Neural progenitor cell (in vitro differentiated cells): ENCODE results near the gene TEX9. TPM values are rescaled to one million over a fixed set of nuclear protein-coding genes. Genes with fewer than 3 reads are reported as not detected.

ENCODE experiments used
- DNase-seq: peaks from one replicate; pipeline ENCODE4 v3.0.0-alpha.2; 2016; ENCODE audit warnings: low spot score
- H2AFZ ChIP-seq: fragments of 200-600 bp; sonication (generic); replicated peaks from 2 replicates; pipeline ENCODE4 v1.6.1; 2016; ENCODE audit warnings: antibody characterized with exemption
- H3F3A ChIP-seq: fragments of 200-600 bp; sonication (generic); 2 replicates; pipeline ENCODE4 v1.6.1; 2016; ENCODE audit warnings: antibody characterized with exemption, low read depth
- H3K27ac ChIP-seq: fragments of 200-600 bp; sonication (generic); 2 replicates; pipeline ENCODE4 v1.5.1; 2016; ENCODE audit warnings: mild to moderate bottlenecking
- H3K27me3 ChIP-seq: fragments of 200-600 bp; sonication (generic); 2 replicates; pipeline ENCODE4 v1.6.1; 2016; ENCODE audit warnings: mild to moderate bottlenecking, moderate library complexity
- H3K36me3 ChIP-seq: fragments of 200-600 bp; sonication (generic); 2 replicates; pipeline ENCODE4 v1.5.1; 2016
- H3K4me1 ChIP-seq: fragments of 200-600 bp; sonication (generic); 2 replicates; pipeline ENCODE4 v1.6.1; 2016; ENCODE audit warnings: mixed run types
- H3K4me2 ChIP-seq: fragments of 200-600 bp; sonication (generic); 2 replicates; pipeline ENCODE4 v1.6.1; 2016
- H3K4me3 ChIP-seq: fragments of 200-600 bp; sonication (generic); 2 replicates; pipeline ENCODE4 v1.5.1; 2016
- H3K79me2 ChIP-seq: fragments of 200-600 bp; sonication (generic); 2 replicates; pipeline ENCODE4 v1.6.1; 2016; ENCODE audit warnings: low read depth
- H3K9ac ChIP-seq: fragments of 200-600 bp; sonication (generic); 2 replicates; pipeline ENCODE4 v1.6.1; 2016
- H3K9me3 ChIP-seq: fragments of 200-600 bp; sonication (generic); 2 replicates; pipeline ENCODE4 v1.5.1; 2016; ENCODE audit warnings: low read depth
- H4K20me1 ChIP-seq: fragments of 200-600 bp; sonication (generic); 2 replicates; pipeline ENCODE4 v1.6.1; 2016; ENCODE audit warnings: low read depth
- H3K27ac Mint-ChIP-seq: 3 replicates; pipeline ENCODE4 v1.8.0; 2021; ENCODE audit warnings: mixed read lengths
- H3K27me3 Mint-ChIP-seq: 2 replicates; pipeline ENCODE4 v1.8.0; 2022; ENCODE audit warnings: low read depth, mild to moderate bottlenecking, inconsistent platforms, moderate library complexity, mixed read lengths; ENCODE audit not compliant: insufficient read depth
- H3K36me3 Mint-ChIP-seq: 3 replicates; pipeline ENCODE4 v1.8.0; 2021; ENCODE audit warnings: mixed read lengths
- H3K4me1 Mint-ChIP-seq: 3 replicates; pipeline ENCODE4 v1.8.0; 2021; ENCODE audit warnings: mixed read lengths
- H3K4me3 Mint-ChIP-seq: 3 replicates; pipeline ENCODE4 v1.8.0; 2021; ENCODE audit warnings: mild to moderate bottlenecking, moderate library complexity, mixed read lengths
- H3K9me3 Mint-ChIP-seq: 3 replicates; pipeline ENCODE4 v1.8.0; 2020; ENCODE audit warnings: mixed read lengths
- CTCF ChIP-seq: fragments of 200-600 bp; sonication (generic); IDR thresholded peaks from 2 replicates; pipeline ENCODE4 v1.5.1; 2017; ENCODE audit warnings: antibody characterized with exemption, mild to moderate bottlenecking
- EZH2 ChIP-seq: fragments of 200-600 bp; sonication (generic); IDR thresholded peaks from 2 replicates; pipeline ENCODE4 v1.6.1; 2017; ENCODE audit warnings: antibody characterized with exemption, mild to moderate bottlenecking, moderate library complexity
- EZH2phosphoT487 ChIP-seq: fragments of 200-600 bp; sonication (generic); IDR thresholded peaks from 2 replicates; pipeline ENCODE4 v1.6.1; 2017; ENCODE audit warnings: antibody characterized with exemption
- total RNA-seq: library from RNA; depleted of rRNA; stranded (reverse); fragments of >200 nt; gene quantifications from 2 replicates; pipeline ENCODE4 v1.2.3, GENCODE V29; 2015; ENCODE audit warnings: low replicate concordance

Gene TEX9
- total RNA-seq, 1 donor from 2014 or later = 8.1 TPM

- H3K27me3 ChIP-seq = no peaks in the 10 kb centered on the region
- H3K4me3 ChIP-seq = no peak overlapping the region
- no peaks in the 10 kb centered on the region for H3K4me1 Mint-ChIP-seq
- H3K4me2 ChIP-seq = no peak overlapping the region
- H3K36me3 Mint-ChIP-seq = no peaks in the 10 kb centered on the region
- DNase-seq = no peak
- H3K4me1 ChIP-seq = no peaks in the 10 kb centered on the region
- H3K27me3 Mint-ChIP-seq = peaks cover 2% of the 10 kb centered on the region
- no peak overlapping the region for H2AFZ ChIP-seq
- H3K79me2 ChIP-seq = no peaks in the 10 kb centered on the region
- peaks cover 5% of the 10 kb centered on the region for H3K9me3 Mint-ChIP-seq
- no peaks in the 10 kb centered on the region for H3K9me3 ChIP-seq
- no peaks in the 10 kb centered on the region for H3F3A ChIP-seq
- H3K9ac ChIP-seq = no peak overlapping the region
- H4K20me1 ChIP-seq = no peaks in the 10 kb centered on the region
- H3K4me3 Mint-ChIP-seq = no peak overlapping the region
- no peak for TF ChIP-seq EZH2
- no peaks in the 10 kb centered on the region for H3K36me3 ChIP-seq
- H3K27ac Mint-ChIP-seq = no peak overlapping the region
- no peak overlapping the region for H3K27ac ChIP-seq
Observed at GRCh38 chr15:56327721-56328502, 37.3 kb upstream of the TEX9 start.

DNA sequence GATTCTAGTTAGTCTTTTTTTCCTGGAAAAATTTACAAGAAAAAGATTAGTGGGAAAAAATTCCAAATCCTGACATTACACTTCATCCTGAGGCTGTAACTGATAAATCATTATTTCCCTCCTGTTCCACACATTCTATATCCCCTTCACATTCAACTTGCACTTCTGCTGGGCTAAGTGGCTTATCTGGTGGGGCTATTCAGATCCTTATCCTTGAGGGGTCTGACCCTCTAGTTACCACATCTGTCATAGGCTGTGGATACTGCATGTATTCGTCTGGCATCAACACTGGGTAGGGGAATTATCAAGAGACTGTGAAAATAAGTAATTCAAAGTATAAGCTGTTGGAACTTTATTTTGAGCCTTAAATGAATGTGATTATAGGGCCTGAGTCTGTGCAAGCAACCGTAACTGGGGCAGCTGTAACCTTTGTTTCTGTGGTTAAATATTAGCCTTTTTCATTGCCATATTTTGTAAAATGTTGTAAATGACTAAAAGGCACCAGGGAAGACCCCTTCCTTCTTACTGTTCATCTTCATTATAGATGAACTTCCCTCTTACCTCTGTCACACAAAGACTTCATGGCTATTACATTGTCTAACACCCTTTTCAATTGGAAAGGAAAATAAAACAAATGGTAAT lies 28.0 kb upstream of the TEX9 start:
- Mint-ChIP-seq H3K4me3 (no peak overlapping the region), H3K27ac (no peak overlapping the region), H3K4me1 (peaks cover 3% of the 10 kb centered on the region), H3K9me3 (peaks cover 11% of the 10 kb centered on the region), H3K36me3 (no peaks in the 10 kb centered on the region), H3K27me3 (no peaks in the 10 kb centered on the region)
- Histone ChIP-seq H3K27me3 (no peaks in the 10 kb centered on the region), H2AFZ (no peak overlapping the region), H3K9ac (no peak overlapping the region), H4K20me1 (no peaks in the 10 kb centered on the region), H3K9me3 (peaks cover 3% of the 10 kb centered on the region), H3F3A (no peaks in the 10 kb centered on the region), H3K4me1 (no peaks in the 10 kb centered on the region), H3K27ac (no peak overlapping the region), H3K4me2 (no peak overlapping the region), H3K36me3 (no peaks in the 10 kb centered on the region), H3K4me3 (no peak overlapping the region), H3K79me2 (no peaks in the 10 kb centered on the region)
- no peak for DNase-seq
- TF ChIP-seq EZH2 (no peak), EZH2phosphoT487 (no peak), CTCF (no peak)

DNA sequence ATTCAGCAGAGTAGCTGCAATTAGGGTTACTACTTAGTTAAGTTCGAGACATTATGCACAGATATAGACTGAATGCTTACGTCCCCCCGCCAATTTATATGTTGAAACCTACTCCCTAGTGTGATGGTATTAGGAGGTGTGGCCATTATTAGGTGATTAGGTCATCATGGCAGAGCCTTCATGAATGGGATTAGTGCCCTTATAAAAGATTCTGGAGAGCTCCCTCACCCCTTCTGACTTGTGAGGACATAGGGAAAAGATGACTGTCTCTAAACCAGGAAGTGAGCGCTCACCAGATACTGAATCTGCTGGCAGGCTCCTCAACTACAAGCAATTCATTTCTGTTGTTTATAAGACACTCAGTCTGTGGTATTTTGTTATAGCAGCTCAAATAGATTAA lies 25.6 kb upstream of the TEX9 start:
- H3K4me2 ChIP-seq = no peak overlapping the region
- no peaks in the 10 kb centered on the region for H3K9me3 Mint-ChIP-seq
- H3K79me2 ChIP-seq = no peaks in the 10 kb centered on the region
- no peak for DNase-seq
- H3K4me1 ChIP-seq = peaks cover 6% of the 10 kb centered on the region
- H3K9me3 ChIP-seq = no peaks in the 10 kb centered on the region
- TF ChIP-seq EZH2phosphoT487 = no peak
- no peak for TF ChIP-seq CTCF
- TF ChIP-seq EZH2 = no peak
- no peak overlapping the region for H3K4me3 Mint-ChIP-seq
- no peaks in the 10 kb centered on the region for H3F3A ChIP-seq
- no peak overlapping the region for H3K9ac ChIP-seq
- no peaks in the 10 kb centered on the region for H4K20me1 ChIP-seq
- H3K27ac Mint-ChIP-seq = no peak overlapping the region
- H3K4me3 ChIP-seq = no peak overlapping the region
- no peak overlapping the region for H3K27ac ChIP-seq
- H3K27me3 Mint-ChIP-seq = no peaks in the 10 kb centered on the region
- H3K36me3 Mint-ChIP-seq = no peaks in the 10 kb centered on the region
- no peak overlapping the region for H2AFZ ChIP-seq
- no peaks in the 10 kb centered on the region for H3K36me3 ChIP-seq
- peaks cover 3% of the 10 kb centered on the region for H3K4me1 Mint-ChIP-seq
- no peaks in the 10 kb centered on the region for H3K27me3 ChIP-seq

- Histone ChIP-seq H3K4me2 (no peak overlapping the region), H3K36me3 (no peaks in the 10 kb centered on the region), H2AFZ (no peak overlapping the region), H3K4me3 (no peak overlapping the region), H3K9ac (no peak overlapping the region), H3K27me3 (no peaks in the 10 kb centered on the region), H3K79me2 (no peaks in the 10 kb centered on the region), H3F3A (no peaks in the 10 kb centered on the region), H3K27ac (no peak overlapping the region), H4K20me1 (no peaks in the 10 kb centered on the region), H3K9me3 (no peaks in the 10 kb centered on the region), H3K4me1 (peaks cover 6% of the 10 kb centered on the region)
- TF ChIP-seq CTCF = no peak
- TF ChIP-seq EZH2 = no peak
- TF ChIP-seq EZH2phosphoT487 = no peak
- Mint-ChIP-seq H3K4me3 (no peak overlapping the region), H3K4me1 (peaks cover 3% of the 10 kb centered on the region), H3K36me3 (no peaks in the 10 kb centered on the region), H3K9me3 (no peaks in the 10 kb centered on the region), H3K27ac (no peak overlapping the region), H3K27me3 (no peaks in the 10 kb centered on the region)
- no peak for DNase-seq
Observed at GRCh38 chr15:56341201-56341600, 24.0 kb upstream of the TEX9 start.
